Endothelial cell of umbilical vein (primary cell): ENCODE results near the gene UBA6. TPM values are rescaled to one million over a fixed set of nuclear protein-coding genes. Genes with fewer than 3 reads are reported as not detected.

ENCODE experiments used
- BruUV-seq: library from RNA; stranded (reverse); fragments of 400-500 nt; replicated peaks from 2 replicates; lab custom pipeline; 2021; lab: Mats Ljungman, UMichigan
- CTCF ChIA-PET: fragments of 300-600, 350-600 bp; sonication (Branson Sonifier 250); formaldehyde crosslinking; loops from one replicate; lab custom pipeline; 2021; ENCODE audit warnings: antibody characterized with exemption, inconsistent platforms; lab: Charles Lee
- POLR2A ChIA-PET: fragments of 300-600, 350-600 bp; sonication (Branson Sonifier 250); formaldehyde crosslinking; loops from one replicate; lab custom pipeline; 2021; ENCODE audit warnings: antibody characterized with exemption, inconsistent platforms; lab: Charles Lee
- DNase-seq: peaks from one replicate; pipeline ENCODE4 v3.0.0-alpha.2; 2011; ENCODE audit warnings: low read depth, low spot score
- FAIRE-seq: peaks from 2 replicates; lab custom pipeline; 2011; peaks lifted over from hg19 to GRCh38; lab: Jason Lieb, UNC
- H2AFZ ChIP-seq: 2 replicates; pipeline ENCODE4 v1.6.0; 2012; ENCODE audit warnings: low read depth, low read length, control low read depth, inconsistent platforms
- H3K27ac ChIP-seq: 2 replicates; pipeline ENCODE4 v1.5.1; 2011; ENCODE audit warnings: low read depth, mild to moderate bottlenecking, control low read depth, low read length, moderate library complexity; ENCODE audit not compliant: insufficient read depth
- H3K27me3 ChIP-seq, 2 experiments: 2 replicates each; pipeline versions ENCODE4 v1.6.0 to v1.6.1; 2011; ENCODE audit warnings: low read length in 2 of 2, mixed read lengths in 1 of 2; ENCODE audit not compliant: control insufficient read depth in 2 of 2, insufficient read depth in 2 of 2
- H3K36me3 ChIP-seq, 2 experiments: 2 replicates in 1 of 2; 3 replicates in 1 of 2; pipeline ENCODE4 v1.5.1; 2011; ENCODE audit warnings: low read length in 2 of 2, mild to moderate bottlenecking in 1 of 2, moderate library complexity in 1 of 2; ENCODE audit not compliant: control insufficient read depth in 2 of 2, insufficient read depth in 2 of 2; ENCODE audit errors: extremely low read depth in 1 of 2
- H3K4me1 ChIP-seq: 3 replicates; pipeline ENCODE4 v1.5.1; 2011; ENCODE audit warnings: mild to moderate bottlenecking, low read length; ENCODE audit not compliant: control insufficient read depth, insufficient read depth; ENCODE audit errors: extremely low read depth
- H3K4me2 ChIP-seq: 2 replicates; pipeline ENCODE4 v1.6.1; 2011; ENCODE audit warnings: low read length, control low read depth, mixed read lengths; ENCODE audit not compliant: insufficient read depth
- H3K4me3 ChIP-seq, 3 experiments: fragments of 200-600 bp in 1 of 3; sonication (generic), shearing (Covaris generic) in 1 of 3; replicated peaks in 1 of 3; 2 replicates each; pipeline ENCODE4 v1.5.1; 2011 to 2016; ENCODE audit warnings: control low read depth in 3 of 3, low read length in 3 of 3, mild to moderate bottlenecking in 2 of 3, inconsistent platforms in 1 of 3, low read depth in 1 of 3, moderate library complexity in 1 of 3; ENCODE audit not compliant: insufficient read depth in 1 of 3
- H3K79me2 ChIP-seq: 2 replicates; pipeline ENCODE4 v1.6.0; 2012; ENCODE audit warnings: low read length, inconsistent platforms; ENCODE audit not compliant: control insufficient read depth, insufficient read depth
- H3K9ac ChIP-seq: replicated peaks from 2 replicates; pipeline ENCODE3; 2011; ENCODE audit warnings: low read length, control low read depth; ENCODE audit not compliant: insufficient read depth; ENCODE audit errors: extremely low read depth
- H3K9me1 ChIP-seq: replicated peaks from 3 replicates; pipeline ENCODE4 v1.6.0; 2011; ENCODE audit warnings: mild to moderate bottlenecking, low read length; ENCODE audit not compliant: control insufficient read depth, insufficient read depth; ENCODE audit errors: extremely low read depth
- H3K9me3 ChIP-seq: replicated peaks from 2 replicates; pipeline ENCODE4 v1.5.1; 2012; ENCODE audit warnings: low read length, inconsistent platforms; ENCODE audit not compliant: control insufficient read depth, insufficient read depth
- H4K20me1 ChIP-seq: replicated peaks from 2 replicates; pipeline ENCODE3; 2011; ENCODE audit warnings: mild to moderate bottlenecking, low read length; ENCODE audit not compliant: control insufficient read depth, insufficient read depth; ENCODE audit errors: extremely low read depth
- CTCF ChIP-seq, 2 donors: IDR thresholded peaks; 1 replicate in 1 of 2; 2 replicates in 1 of 2; pipeline ENCODE4 v1.5.1; 2011; ENCODE audit warnings: low read length in 2 of 2, mild to moderate bottlenecking in 2 of 2, moderate library complexity in 2 of 2, control low read depth in 1 of 2, inconsistent platforms in 1 of 2, low read depth in 1 of 2; ENCODE audit not compliant: insufficient read depth in 1 of 2; ENCODE audit errors: extremely low read depth in 1 of 2
- EZH2 ChIP-seq: IDR thresholded peaks from 2 replicates; pipeline ENCODE4 v1.6.1; 2012; ENCODE audit warnings: borderline replicate concordance, low read depth, mild to moderate bottlenecking, moderate library complexity, low read length, inconsistent platforms; ENCODE audit not compliant: severe bottlenecking
- FOS ChIP-seq: IDR thresholded peaks from 2 replicates; pipeline ENCODE4 v1.6.1; 2011; ENCODE audit warnings: mild to moderate bottlenecking, low read length, moderate library complexity, borderline replicate concordance; ENCODE audit not compliant: insufficient read depth
- GATA2 ChIP-seq: IDR thresholded peaks from 2 replicates; pipeline ENCODE4 v1.7.0; 2011; ENCODE audit warnings: low read depth, mild to moderate bottlenecking, moderate library complexity, mixed read lengths, low read length; ENCODE audit not compliant: insufficient read length, insufficient read depth
- JUN ChIP-seq: IDR thresholded peaks from 2 replicates; pipeline ENCODE4 v1.6.1; 2011; ENCODE audit warnings: borderline replicate concordance, low read depth; ENCODE audit not compliant: insufficient read length, insufficient read depth
- MYC ChIP-seq: IDR thresholded peaks from one replicate; pipeline ENCODE4 v1.6.1; 2011; ENCODE audit warnings: mild to moderate bottlenecking, low read depth, low read length
- POLR2A ChIP-seq: IDR thresholded peaks from 2 replicates; pipeline ENCODE4 v1.6.1; 2012; ENCODE audit warnings: low read depth, mild to moderate bottlenecking, control low read depth, low read length
- POLR2AphosphoS5 ChIP-seq: IDR thresholded peaks from 2 replicates; pipeline ENCODE4 v1.6.1; 2012; ENCODE audit warnings: low read depth, mild to moderate bottlenecking, control low read depth, low read length, moderate library complexity; ENCODE audit not compliant: insufficient read depth
- dilution Hi-C: fragments of 300-500 bp; cut with MboI; formaldehyde crosslinking; loops from one replicate; pipeline ENCODE4 v1.15.0; 2019; ENCODE audit warnings: low sequenced_read_pairs; ENCODE audit not compliant: extremely low pct_ligation_motif_present
- intact Hi-C: fragments of 100-400 bp; cut with micrococcal nuclease; formaldehyde crosslinking; loops from one replicate; pipeline ENCODE4 v1.10.0; 2022
- polyA plus RNA-seq, 4 experiments: library from polyadenylated mRNA; depleted of rRNA in 3 of 4; stranded (reverse) in 3 of 4; unstranded in 1 of 4; fragments of >200 nt; gene quantifications; 2 replicates each; pipeline versions ENCODE4 v1.2.1 to v1.2.3, GENCODE V29; 2011 to 2012; ENCODE audit warnings: missing spikeins in 1 of 4
- total RNA-seq: library from RNA; stranded (reverse); gene quantifications from 2 replicates; pipeline ENCODE4 v1.2.3, GENCODE V29; 2021
- TF ChIP-seq, protein P1 (sequence below): IDR thresholded peaks from 2 replicates; pipeline ENCODE4 v1.6.1; 2011; ENCODE audit not compliant: insufficient read depth, insufficient read length

The UBA6 gene
- total and polyA plus RNA-seq, 2 donors (not counting 3 experiments of a cell fraction or from before 2014, with no cell fraction given): 30.9 to 96.4 TPM

DNA sequence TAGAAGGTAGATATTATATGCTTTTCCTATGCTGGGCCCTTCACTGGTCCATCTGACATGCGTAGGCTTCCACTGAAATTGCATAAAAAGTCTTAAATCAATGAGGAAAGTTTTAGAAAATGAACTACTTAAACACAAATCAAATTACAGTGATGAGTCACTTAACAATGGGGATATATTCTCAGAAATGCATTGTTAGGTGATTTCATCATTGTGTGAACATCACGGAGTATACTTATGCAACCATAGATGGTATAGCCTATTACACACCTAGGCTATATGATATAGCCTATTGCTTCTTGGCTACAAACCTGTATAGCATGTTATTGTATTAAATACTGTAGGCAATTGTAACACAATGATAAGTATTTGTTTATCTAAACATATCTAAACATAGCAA is 132.1 kb downstream of the UBA6 start:
- dilution Hi-C loops: no loop called here
- DNase-seq: no peak

More for the DNA sequence above, 132.1 kb downstream of the UBA6 start:
- FAIRE-seq: no peak
- Histone ChIP-seq H3K9ac (no peak overlapping the region), H3K4me3 (no peak overlapping the region), H3K4me1 (no peaks in the 10 kb centered on the region), H3K4me2 (no peak overlapping the region), H3K27me3 (no peaks in the 10 kb centered on the region), H3K9me1 (no peaks in the 10 kb centered on the region), H2AFZ (no peak overlapping the region), H4K20me1 (no peaks in the 10 kb centered on the region), H3K79me2 (no peaks in the 10 kb centered on the region), H3K9me3 (no peaks in the 10 kb centered on the region), H3K27ac (no peak overlapping the region), H3K36me3 (no peaks in the 10 kb centered on the region)
- TF ChIP-seq JUN (no peak), CTCF (IDR thresholded peaks at IDR 0.05; ENCODE audit: extremely low read depth in 1 of 2, insufficient read depth in 1 of 2, low read depth in 1 of 2, low read length in 2 of 2) (no peak), FOS (no peak), GATA2 (no peak), POLR2AphosphoS5 (no peak), MYC (no peak), EZH2 (no peak), POLR2A (no peak)
- TF ChIP-seq, protein P1, sequence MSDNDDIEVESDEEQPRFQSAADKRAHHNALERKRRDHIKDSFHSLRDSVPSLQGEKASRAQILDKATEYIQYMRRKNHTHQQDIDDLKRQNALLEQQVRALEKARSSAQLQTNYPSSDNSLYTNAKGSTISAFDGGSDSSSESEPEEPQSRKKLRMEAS: no peak
- CTCF ChIA-PET: interaction anchor here (1.2 kb wide), 1 partner anchor 11 kb away, joined by 3 read pairs; no protein-coding TSS in a partner anchor
- no TSS peak for BruUV-seq
- intact Hi-C loops: no loop called here
- POLR2A ChIA-PET: no interaction called here
